GM19025 (cell line): Measurements from ENCODE around the gene ZNF536.
"Not testable (repeated sequence)": the region's sequence is repeated elsewhere in the genome, so short reads cannot be mapped to it uniquely, and the experiment has no call there.

ENCODE experiments used
- ATAC-seq: cut with Tn5 transposase; IDR thresholded peaks from one replicate; pipeline ENCODE4 v1.9.1; 2021; ENCODE audit warnings: mild to moderate bottlenecking, low read depth, moderate library complexity; ENCODE audit not compliant: unreplicated experiment

ZNF536 gene

GRCh38 chr19:30340771-30341561 lies 31.2 kb upstream of the ZNF536 start:
- ATAC-seq: no peak

DNA sequence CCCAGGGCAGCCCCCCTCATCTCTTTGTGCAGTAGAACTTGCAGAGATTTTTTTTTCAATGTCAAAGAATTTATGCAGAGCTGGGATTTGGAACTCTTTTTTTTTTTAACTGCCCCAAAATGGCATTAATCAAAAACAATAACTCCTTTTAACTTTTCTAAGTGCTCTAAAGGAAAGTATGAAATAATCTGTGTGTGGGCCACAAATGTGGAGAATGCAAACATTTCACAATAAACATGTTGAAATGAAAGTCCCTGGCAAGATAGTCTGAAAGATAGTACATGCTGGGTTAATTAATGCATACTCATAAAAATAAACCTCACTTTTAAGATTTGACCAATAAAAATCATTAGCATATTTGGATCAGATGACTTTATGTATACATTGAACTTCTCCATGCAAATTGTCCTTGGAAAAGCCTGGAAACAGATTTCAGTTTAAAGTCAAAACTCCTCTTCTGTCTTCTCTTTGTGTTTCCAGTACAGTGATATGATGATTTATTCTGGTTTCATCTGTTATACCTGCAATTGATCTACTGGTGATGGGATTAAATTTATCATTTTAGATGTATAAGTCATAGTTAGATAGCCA lies 30.5 kb upstream of the ZNF536 start:
- no peak for ATAC-seq

GRCh38 chr19:30342901-30343300 lies 29.3 kb upstream of the ZNF536 start:
- no peak for ATAC-seq

- ATAC-seq: no peak
These were observed 27.4 kb upstream of the ZNF536 start for GRCh38 chr19:30344446-30345425.

DNA sequence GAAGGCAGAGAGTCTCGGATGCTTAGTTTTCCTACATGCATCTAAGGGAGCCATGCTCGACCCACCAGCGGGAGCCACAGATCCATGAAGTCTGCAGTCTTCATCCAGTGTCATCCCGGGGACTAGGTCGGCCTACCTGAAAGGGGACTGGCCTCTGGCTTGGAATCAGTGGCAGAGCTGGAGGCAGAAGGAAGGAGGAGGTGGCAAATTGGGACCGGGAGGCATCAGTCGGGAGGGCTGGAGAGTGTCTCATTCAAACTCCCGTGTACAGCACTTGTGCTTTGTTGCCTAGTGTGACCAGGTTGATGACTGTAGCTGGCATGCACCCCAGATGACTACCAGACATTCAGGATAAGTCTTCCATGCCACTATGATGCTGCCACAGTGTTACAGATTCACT lies 26.5 kb upstream of the ZNF536 start:
- no peak for ATAC-seq

- not testable (repeated sequence) for ATAC-seq
These were observed 25.7 kb upstream of the ZNF536 start for GRCh38 chr19:30346468-30346867.

DNA sequence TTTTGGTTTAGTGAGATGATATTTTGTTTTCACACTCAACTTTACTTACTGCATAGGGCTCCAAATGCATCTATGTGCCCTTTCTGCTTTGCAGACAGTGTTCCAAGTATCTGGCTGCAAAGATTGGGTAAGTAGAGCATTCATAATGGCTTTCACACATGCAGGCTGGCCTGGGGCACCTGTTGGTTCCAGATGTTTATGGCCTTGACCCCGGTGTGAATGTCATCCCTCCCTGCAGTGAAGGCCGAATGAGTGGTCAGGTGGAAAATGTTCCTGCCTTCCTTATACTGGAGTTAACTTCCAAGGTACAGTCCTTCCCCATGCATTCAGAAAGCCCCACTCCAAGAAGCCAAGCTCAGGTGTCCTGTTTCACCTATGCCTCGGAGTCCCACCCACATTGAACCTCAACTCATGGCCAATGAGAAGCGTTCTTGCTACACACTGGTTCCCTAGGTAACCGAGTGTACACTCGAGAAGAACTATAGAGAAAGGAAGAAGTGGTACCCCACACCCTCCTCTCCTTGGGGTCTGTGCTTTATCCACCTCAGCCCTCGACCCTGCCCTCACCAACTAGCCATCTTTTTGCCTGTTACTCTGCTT lies 23.0 kb upstream of the ZNF536 start:
- ATAC-seq: no peak

GRCh38 chr19:30350692-30351663 lies 21.2 kb upstream of the ZNF536 start:
- no peak for ATAC-seq

GRCh38 chr19:30351774-30352173 lies 20.4 kb upstream of the ZNF536 start:
- no peak for ATAC-seq

GRCh38 chr19:30353394-30353945 lies 18.7 kb upstream of the ZNF536 start:
- ATAC-seq: no peak

DNA sequence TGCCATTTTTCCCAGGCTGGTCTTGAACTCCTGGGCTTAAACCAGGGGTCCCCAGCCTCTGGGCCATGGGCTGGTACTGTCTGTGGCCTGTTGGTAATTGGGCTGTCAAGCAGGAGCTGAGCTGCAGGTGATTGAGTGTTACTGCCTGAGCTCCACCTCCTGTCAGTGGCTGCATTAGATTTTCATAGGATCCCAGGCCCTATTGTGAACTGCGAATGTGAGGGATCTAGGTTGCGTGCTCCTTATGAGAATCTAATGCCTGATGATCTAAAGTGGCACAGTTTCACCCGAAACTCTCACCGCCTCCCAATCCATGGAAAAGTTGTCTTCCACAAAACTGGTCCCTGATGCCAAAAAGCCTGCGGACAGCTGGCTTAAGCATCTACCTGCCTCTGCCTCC lies 16.6 kb upstream of the ZNF536 start:
- ATAC-seq: no peak

DNA sequence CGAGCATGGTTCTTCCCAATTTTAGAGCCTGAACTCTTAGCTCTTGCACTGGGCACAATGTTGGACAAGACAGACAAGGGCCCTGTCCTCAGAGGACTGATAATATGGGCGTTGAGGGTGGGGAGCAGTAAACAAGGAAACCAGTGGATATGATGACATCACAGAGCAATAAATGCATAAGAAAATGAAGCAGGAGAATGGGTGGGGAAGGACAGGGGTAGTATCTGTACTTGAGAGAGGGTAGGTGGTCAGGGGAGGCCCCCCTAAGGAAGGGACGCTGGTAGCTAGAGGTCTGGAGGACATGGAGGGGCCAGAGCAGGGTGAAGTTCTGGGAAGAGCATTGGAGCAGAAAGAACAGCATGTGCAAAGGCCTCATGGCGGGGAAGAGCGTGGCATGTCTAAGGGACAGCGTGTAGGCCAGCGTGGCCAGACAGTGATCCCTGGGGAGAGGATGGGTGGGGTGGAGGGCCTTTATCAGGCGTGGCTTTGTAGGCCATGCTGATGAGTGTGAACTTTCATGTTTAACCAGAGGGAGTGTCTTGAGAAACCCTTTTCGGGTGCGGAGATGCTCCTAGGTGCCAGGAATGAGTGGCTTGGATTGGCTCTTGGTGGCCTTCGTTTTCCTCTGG lies 15.1 kb upstream of the ZNF536 start:
- ATAC-seq: no peak

- ATAC-seq: no peak
These were observed 14.6 kb upstream of the ZNF536 start for GRCh38 chr19:30357580-30357954.

DNA sequence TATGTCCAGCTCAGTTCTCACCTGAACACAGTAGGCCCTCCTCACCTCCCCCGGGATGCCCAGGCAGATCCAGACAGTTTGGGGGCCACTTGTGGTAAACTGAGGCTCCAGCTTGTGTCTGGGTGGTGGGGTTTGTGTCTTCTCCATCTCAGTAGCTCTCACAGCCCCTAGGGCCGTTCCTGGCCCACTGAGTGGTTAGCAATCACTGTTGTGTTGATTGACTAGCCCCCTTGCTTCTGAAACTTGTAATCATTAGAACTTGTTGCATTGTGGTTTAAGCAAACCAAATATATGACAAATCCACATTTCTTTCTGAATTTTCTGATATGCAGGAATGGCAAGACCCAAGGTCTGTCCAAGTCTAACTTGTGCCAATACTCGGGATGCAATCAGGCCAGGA lies 13.9 kb upstream of the ZNF536 start:
- ATAC-seq: no peak

GRCh38 chr19:30358821-30359580 lies 13.2 kb upstream of the ZNF536 start:
- ATAC-seq: no peak

- no peak for ATAC-seq
These were observed 12.2 kb upstream of the ZNF536 start for GRCh38 chr19:30359936-30360335.

GRCh38 chr19:30360376-30361106 lies 11.6 kb upstream of the ZNF536 start:
- ATAC-seq: no peak

GRCh38 chr19:30361107-30361447 lies 11.1 kb upstream of the ZNF536 start:
- ATAC-seq: no peak
